ENCODE data around the gene FOXE1. TPM values are rescaled to one million over a fixed set of nuclear protein-coding genes. Genes with fewer than 3 reads are reported as not detected.

Gene FOXE1
- not detected in 2 replicates for total RNA-seq (2012; rRNA removed)

- H3K4me2 ChIP-seq (ENCODE audit: low read length) = peak within 1 kb of the TSS; percentile 56
- H3K36me3 ChIP-seq (ENCODE audit: insufficient read depth, low read length) = no peaks in the 10 kb centered on the region
- H3K4me3 ChIP-seq (ENCODE audit: low read length) = peak within 1 kb of the TSS; percentile 49
- no peaks in the 10 kb centered on the region for H3K9me3 ChIP-seq (replicated peaks; ENCODE audit: low read length)
- peaks cover 97% of the 10 kb centered on the region for H3K27me3 ChIP-seq (ENCODE audit: control insufficient read depth, insufficient read depth, low read length)
- no peak within 1 kb of the TSS for H3K9ac ChIP-seq (ENCODE audit: low read depth, low read length)
- peaks cover 9% of the 10 kb centered on the region for H3K4me1 ChIP-seq (ENCODE audit: control insufficient read depth, insufficient read depth, low read length)
These were observed at the start of gene FOXE1 for GRCh38 chr9:97853056-97853843. Gene FOXE1 (plus strand): TSS chr9:97853226. CDS start chr9:97853915, 689 bp downstream.

GRCh38 chr9:97804059-97804365 lies 49.0 kb upstream of the FOXE1 start:
- Histone ChIP-seq H3K4me3 (ENCODE audit: low read length) (peak overlapping the region; percentile 67), H3K4me2 (ENCODE audit: low read length) (peak overlapping the region; percentile 78), H3K9ac (ENCODE audit: low read depth, low read length) (no peak overlapping the region), H3K27me3 (ENCODE audit: control insufficient read depth, insufficient read depth, low read length) (peaks cover 49% of the 10 kb centered on the region), H3K36me3 (ENCODE audit: insufficient read depth, low read length) (no peaks in the 10 kb centered on the region), H3K4me1 (ENCODE audit: control insufficient read depth, insufficient read depth, low read length) (peaks cover 6% of the 10 kb centered on the region), H3K9me3 (replicated peaks; ENCODE audit: low read length) (no peaks in the 10 kb centered on the region)

GRCh38 chr9:97806721-97807120 lies 46.3 kb upstream of the FOXE1 start:
- no peak overlapping the region for H3K4me2 ChIP-seq (ENCODE audit: low read length)
- no peak overlapping the region for H3K4me3 ChIP-seq (ENCODE audit: low read length)
- H3K4me1 ChIP-seq (ENCODE audit: control insufficient read depth, insufficient read depth, low read length) = peaks cover 6% of the 10 kb centered on the region
- peaks cover 50% of the 10 kb centered on the region for H3K27me3 ChIP-seq (ENCODE audit: control insufficient read depth, insufficient read depth, low read length)
- H3K36me3 ChIP-seq (ENCODE audit: insufficient read depth, low read length) = no peaks in the 10 kb centered on the region
- H3K9me3 ChIP-seq (replicated peaks; ENCODE audit: low read length) = no peaks in the 10 kb centered on the region
- H3K9ac ChIP-seq (ENCODE audit: low read depth, low read length) = no peak overlapping the region

GRCh38 chr9:97807681-97808080 lies 45.3 kb upstream of the FOXE1 start:
- Histone ChIP-seq H3K4me3 (ENCODE audit: low read length) (no peak overlapping the region), H3K9me3 (replicated peaks; ENCODE audit: low read length) (no peaks in the 10 kb centered on the region), H3K9ac (ENCODE audit: low read depth, low read length) (no peak overlapping the region), H3K4me2 (ENCODE audit: low read length) (no peak overlapping the region), H3K36me3 (ENCODE audit: insufficient read depth, low read length) (no peaks in the 10 kb centered on the region), H3K4me1 (ENCODE audit: control insufficient read depth, insufficient read depth, low read length) (peaks cover 6% of the 10 kb centered on the region), H3K27me3 (ENCODE audit: control insufficient read depth, insufficient read depth, low read length) (peaks cover 50% of the 10 kb centered on the region)

GRCh38 chr9:97808415-97808814 lies 44.6 kb upstream of the FOXE1 start:
- Histone ChIP-seq H3K27me3 (ENCODE audit: control insufficient read depth, insufficient read depth, low read length) (peaks cover 50% of the 10 kb centered on the region), H3K4me3 (ENCODE audit: low read length) (no peak overlapping the region), H3K4me1 (ENCODE audit: control insufficient read depth, insufficient read depth, low read length) (peaks cover 2% of the 10 kb centered on the region), H3K4me2 (ENCODE audit: low read length) (no peak overlapping the region), H3K9ac (ENCODE audit: low read depth, low read length) (no peak overlapping the region), H3K9me3 (replicated peaks; ENCODE audit: low read length) (no peaks in the 10 kb centered on the region), H3K36me3 (ENCODE audit: insufficient read depth, low read length) (no peaks in the 10 kb centered on the region)

- no peak overlapping the region for H3K9ac ChIP-seq (ENCODE audit: low read depth, low read length)
- H3K4me1 ChIP-seq (ENCODE audit: control insufficient read depth, insufficient read depth, low read length) = no peaks in the 10 kb centered on the region
- H3K4me2 ChIP-seq (ENCODE audit: low read length) = no peak overlapping the region
- H3K36me3 ChIP-seq (ENCODE audit: insufficient read depth, low read length) = no peaks in the 10 kb centered on the region
- H3K9me3 ChIP-seq (replicated peaks; ENCODE audit: low read length) = no peaks in the 10 kb centered on the region
- no peak overlapping the region for H3K4me3 ChIP-seq (ENCODE audit: low read length)
- peaks cover 45% of the 10 kb centered on the region for H3K27me3 ChIP-seq (ENCODE audit: control insufficient read depth, insufficient read depth, low read length)
These were observed 44.1 kb upstream of the FOXE1 start for GRCh38 chr9:97808972-97809371.

- Histone ChIP-seq H3K4me2 (ENCODE audit: low read length) (no peak overlapping the region), H3K4me1 (ENCODE audit: control insufficient read depth, insufficient read depth, low read length) (no peaks in the 10 kb centered on the region), H3K36me3 (ENCODE audit: insufficient read depth, low read length) (no peaks in the 10 kb centered on the region), H3K27me3 (ENCODE audit: control insufficient read depth, insufficient read depth, low read length) (peaks cover 44% of the 10 kb centered on the region), H3K9ac (ENCODE audit: low read depth, low read length) (no peak overlapping the region), H3K9me3 (replicated peaks; ENCODE audit: low read length) (no peaks in the 10 kb centered on the region), H3K4me3 (ENCODE audit: low read length) (no peak overlapping the region)
These were observed 43.2 kb upstream of the FOXE1 start for GRCh38 chr9:97809666-97810344.

- Histone ChIP-seq H3K4me2 (ENCODE audit: low read length) (no peak overlapping the region), H3K4me1 (ENCODE audit: control insufficient read depth, insufficient read depth, low read length) (no peaks in the 10 kb centered on the region), H3K27me3 (ENCODE audit: control insufficient read depth, insufficient read depth, low read length) (peaks cover 35% of the 10 kb centered on the region), H3K9me3 (replicated peaks; ENCODE audit: low read length) (no peaks in the 10 kb centered on the region), H3K36me3 (ENCODE audit: insufficient read depth, low read length) (no peaks in the 10 kb centered on the region), H3K9ac (ENCODE audit: low read depth, low read length) (no peak overlapping the region), H3K4me3 (ENCODE audit: low read length) (no peak overlapping the region)
These were observed 41.3 kb upstream of the FOXE1 start for GRCh38 chr9:97811533-97812246.

- H3K36me3 ChIP-seq (ENCODE audit: insufficient read depth, low read length) = no peaks in the 10 kb centered on the region
- H3K9ac ChIP-seq (ENCODE audit: low read depth, low read length) = no peak overlapping the region
- peaks cover 30% of the 10 kb centered on the region for H3K27me3 ChIP-seq (ENCODE audit: control insufficient read depth, insufficient read depth, low read length)
- H3K4me2 ChIP-seq (ENCODE audit: low read length) = no peak overlapping the region
- no peaks in the 10 kb centered on the region for H3K9me3 ChIP-seq (replicated peaks; ENCODE audit: low read length)
- no peaks in the 10 kb centered on the region for H3K4me1 ChIP-seq (ENCODE audit: control insufficient read depth, insufficient read depth, low read length)
- no peak overlapping the region for H3K4me3 ChIP-seq (ENCODE audit: low read length)
These were observed 40.8 kb upstream of the FOXE1 start for GRCh38 chr9:97812247-97812543.

GRCh38 chr9:97813072-97813471 lies 40.0 kb upstream of the FOXE1 start:
- H3K27me3 ChIP-seq (ENCODE audit: control insufficient read depth, insufficient read depth, low read length) = peaks cover 28% of the 10 kb centered on the region
- H3K9me3 ChIP-seq (replicated peaks; ENCODE audit: low read length) = no peaks in the 10 kb centered on the region
- H3K9ac ChIP-seq (ENCODE audit: low read depth, low read length) = no peak overlapping the region
- no peaks in the 10 kb centered on the region for H3K4me1 ChIP-seq (ENCODE audit: control insufficient read depth, insufficient read depth, low read length)
- H3K4me3 ChIP-seq (ENCODE audit: low read length) = no peak overlapping the region
- H3K36me3 ChIP-seq (ENCODE audit: insufficient read depth, low read length) = no peaks in the 10 kb centered on the region
- H3K4me2 ChIP-seq (ENCODE audit: low read length) = no peak overlapping the region

GRCh38 chr9:97819735-97820134 lies 33.3 kb upstream of the FOXE1 start:
- Histone ChIP-seq H3K27me3 (ENCODE audit: control insufficient read depth, insufficient read depth, low read length) (peaks cover 57% of the 10 kb centered on the region), H3K4me1 (ENCODE audit: control insufficient read depth, insufficient read depth, low read length) (no peaks in the 10 kb centered on the region), H3K4me3 (ENCODE audit: low read length) (no peak overlapping the region), H3K9ac (ENCODE audit: low read depth, low read length) (no peak overlapping the region), H3K4me2 (ENCODE audit: low read length) (no peak overlapping the region), H3K36me3 (ENCODE audit: insufficient read depth, low read length) (no peaks in the 10 kb centered on the region), H3K9me3 (replicated peaks; ENCODE audit: low read length) (no peaks in the 10 kb centered on the region)
